Measurements from ENCODE around the gene DCDC2C. TPM values are rescaled to one million over a fixed set of nuclear protein-coding genes. Genes with fewer than 3 reads are reported as not detected.

The DCDC2C gene
- total RNA-seq, 6 experiments from 2014 or later: not detected

GRCh38 chr2:3755277-3755676 is 51.9 kb downstream of the DCDC2C start:
- no peak for DNase-seq
- Mint-ChIP-seq H3K27ac (no peak overlapping the region), H3K4me3 (no peak overlapping the region), H3K27me3 (ENCODE audit: insufficient read depth) (no peaks in the 10 kb centered on the region; the same call in 1 of the 2 replicates), H3K4me1 (ENCODE audit: low read depth) (no peaks in the 10 kb centered on the region), H3K36me3 (ENCODE audit: low read depth) (0 out of 2 replicates have a peak, but pooled peaks cover 4% of the 10 kb centered on the region), H3K9me3 (peaks cover 53% of the 10 kb centered on the region)
- no peak for TF ChIP-seq CTCF (IDR thresholded peaks at IDR 0.05)

- Mint-ChIP-seq H3K27ac (no peak overlapping the region), H3K36me3 (ENCODE audit: low read depth) (0 out of 2 replicates have a peak, but pooled peaks cover 4% of the 10 kb centered on the region), H3K27me3 (ENCODE audit: insufficient read depth) (no peaks in the 10 kb centered on the region; the same call in 1 of the 2 replicates), H3K4me3 (no peak overlapping the region), H3K4me1 (ENCODE audit: low read depth) (no peaks in the 10 kb centered on the region), H3K9me3 (peaks cover 47% of the 10 kb centered on the region)
- DNase-seq: no peak
- TF ChIP-seq CTCF (IDR thresholded peaks at IDR 0.05): no peak
These were observed 52.9 kb downstream of the DCDC2C start for GRCh38 chr2:3756306-3756705.

GRCh38 chr2:3758906-3759305 is 55.5 kb downstream of the DCDC2C start:
- no peaks in the 10 kb centered on the region; the same call in 1 of the 2 replicates for H3K27me3 Mint-ChIP-seq (ENCODE audit: insufficient read depth)
- no peak overlapping the region for H3K4me3 Mint-ChIP-seq
- TF ChIP-seq CTCF (IDR thresholded peaks at IDR 0.05): no peak
- no peaks in the 10 kb centered on the region for H3K4me1 Mint-ChIP-seq (ENCODE audit: low read depth)
- H3K9me3 Mint-ChIP-seq: peaks cover 49% of the 10 kb centered on the region
- H3K27ac Mint-ChIP-seq: no peak overlapping the region
- DNase-seq: no peak
- 0 out of 2 replicates have a peak, but pooled peaks cover 4% of the 10 kb centered on the region for H3K36me3 Mint-ChIP-seq (ENCODE audit: low read depth)

GRCh38 chr2:3759331-3759730 is 56.0 kb downstream of the DCDC2C start:
- Mint-ChIP-seq H3K9me3 (peaks cover 50% of the 10 kb centered on the region), H3K27me3 (ENCODE audit: insufficient read depth) (no peaks in the 10 kb centered on the region; the same call in 1 of the 2 replicates), H3K27ac (no peak overlapping the region), H3K36me3 (ENCODE audit: low read depth) (0 out of 2 replicates have a peak, but pooled peaks cover 4% of the 10 kb centered on the region), H3K4me3 (no peak overlapping the region), H3K4me1 (ENCODE audit: low read depth) (no peaks in the 10 kb centered on the region)
- TF ChIP-seq CTCF (IDR thresholded peaks at IDR 0.05): no peak
- no peak for DNase-seq

GRCh38 chr2:3759761-3760160 is 56.4 kb downstream of the DCDC2C start:
- no peak overlapping the region for H3K27ac Mint-ChIP-seq
- H3K9me3 Mint-ChIP-seq: peaks cover 48% of the 10 kb centered on the region
- DNase-seq: no peak
- no peaks in the 10 kb centered on the region for H3K27me3 Mint-ChIP-seq (ENCODE audit: insufficient read depth)
- no peak for TF ChIP-seq CTCF (IDR thresholded peaks at IDR 0.05)
- H3K36me3 Mint-ChIP-seq (ENCODE audit: low read depth): no peaks in the 10 kb centered on the region
- H3K4me1 Mint-ChIP-seq (ENCODE audit: low read depth): no peaks in the 10 kb centered on the region
- no peak overlapping the region for H3K4me3 Mint-ChIP-seq

GRCh38 chr2:3761272-3761671 is 57.9 kb downstream of the DCDC2C start:
- TF ChIP-seq CTCF (IDR thresholded peaks at IDR 0.05): no peak
- Mint-ChIP-seq H3K36me3 (ENCODE audit: low read depth) (no peaks in the 10 kb centered on the region), H3K27ac (no peak overlapping the region), H3K27me3 (ENCODE audit: insufficient read depth) (no peaks in the 10 kb centered on the region), H3K4me1 (ENCODE audit: low read depth) (no peaks in the 10 kb centered on the region), H3K4me3 (no peak overlapping the region), H3K9me3 (peaks cover 40% of the 10 kb centered on the region)
- DNase-seq: no peak

All from HFFc6 (cell line).